HepG2 (cell line): Measurements from ENCODE around the gene KCNA1.

ENCODE experiments used
- AGO1 ChIP-seq: fragments of 200-400 bp; formaldehyde crosslinking; IDR thresholded peaks from 2 replicates; pipeline ENCODE4 v1.6.1; 2017; ENCODE audit warnings: mild to moderate bottlenecking, low read depth, low read length, moderate library complexity; ENCODE audit not compliant: poor library complexity, severe bottlenecking
- EZH2 ChIP-seq: conservative IDR thresholded peaks from 2 replicates; pipeline ENCODE4 v1.6.1; 2012; ENCODE audit warnings: mild to moderate bottlenecking, low read depth, low read length, moderate library complexity
- HMG20A ChIP-seq: IDR thresholded peaks from 2 replicates; pipeline ENCODE4 v1.6.1; 2016; ENCODE audit warnings: borderline replicate concordance
- MAFG ChIP-seq: sonication (generic); formaldehyde crosslinking; IDR thresholded peaks from 2 replicates; pipeline ENCODE4 v1.5.1; 2020; ENCODE audit warnings: mild to moderate bottlenecking, missing genetic modification reagents
- NR2F6 ChIP-seq, 2 experiments: IDR thresholded peaks; 2 replicates each; pipeline ENCODE4 v1.6.1; 2016; ENCODE audit warnings: antibody characterized with exemption in 1 of 2, mild to moderate bottlenecking in 1 of 2
- SP1 ChIP-seq, 2 experiments: fragments of 450-650 bp in 1 of 2; sonication (generic) in 1 of 2; formaldehyde crosslinking in 1 of 2; IDR thresholded peaks; 2 replicates each; pipeline versions ENCODE4 v1.4.0 to v1.6.1; 2016 to 2020; ENCODE audit warnings: missing genetic modification reagents in 1 of 2
- THAP8 ChIP-seq: sonication (generic); formaldehyde crosslinking; IDR thresholded peaks from 2 replicates; pipeline ENCODE4 v1.5.1; 2020; ENCODE audit warnings: missing genetic modification reagents, mild to moderate bottlenecking, borderline replicate concordance
- ZFP36 ChIP-seq: fragments of 150-350 bp; IDR thresholded peaks from 2 replicates; pipeline ENCODE4 v1.6.1; 2018; ENCODE audit warnings: borderline replicate concordance, low read length, low read depth; ENCODE audit not compliant: partially characterized antibody
- ZNF251 ChIP-seq: sonication (generic); formaldehyde crosslinking; IDR thresholded peaks from 2 replicates; pipeline ENCODE4 v1.9.0; 2021; ENCODE audit warnings: mild to moderate bottlenecking, missing genetic modification reagents

- TF ChIP-seq ZFP36 (no peak), EZH2 (no peak), NR2F6 (IDR thresholded peaks at IDR 0.05) (no peak), NR2F6 (CRISPR knock-in tag; IDR thresholded peaks at IDR 0.05) (no peak), HMG20A (CRISPR knock-in tag) (no peak), ZNF251 (CRISPR knock-in tag) (no peak), SP1 (IDR thresholded peaks at IDR 0.05) (no peak), SP1 (CRISPR knock-in tag; IDR thresholded peaks at IDR 0.05) (no peak), MAFG (CRISPR knock-in tag) (no peak), AGO1 (no peak), THAP8 (CRISPR knock-in tag) (no peak)
These were observed 15.7 kb upstream of the KCNA1 start for GRCh38 chr12:4894019-4894418.
